Measurements from ENCODE around the gene NGEF.

DNA sequence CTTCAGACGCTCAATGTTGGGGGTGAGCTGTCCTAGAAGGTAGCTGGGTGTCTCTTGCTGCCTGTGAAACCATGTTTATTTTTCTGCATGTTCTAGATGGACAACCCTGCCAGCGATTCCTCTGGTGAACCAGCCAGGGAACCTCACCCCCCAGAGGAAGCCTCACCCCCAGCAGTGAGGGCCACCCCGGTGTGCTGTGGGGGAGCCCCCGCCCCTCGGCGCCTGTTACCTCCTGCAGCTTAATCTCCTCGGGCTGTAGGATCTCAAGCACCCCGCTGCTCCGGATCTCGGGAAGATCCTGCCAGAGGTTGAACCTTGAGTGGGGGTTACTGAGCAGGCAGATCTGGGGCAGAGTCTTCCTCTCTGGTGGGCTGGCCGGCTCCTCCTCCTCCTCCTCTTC is 93.0 kb downstream of the NGEF start:
- TF ChIP-seq, protein P1, sequence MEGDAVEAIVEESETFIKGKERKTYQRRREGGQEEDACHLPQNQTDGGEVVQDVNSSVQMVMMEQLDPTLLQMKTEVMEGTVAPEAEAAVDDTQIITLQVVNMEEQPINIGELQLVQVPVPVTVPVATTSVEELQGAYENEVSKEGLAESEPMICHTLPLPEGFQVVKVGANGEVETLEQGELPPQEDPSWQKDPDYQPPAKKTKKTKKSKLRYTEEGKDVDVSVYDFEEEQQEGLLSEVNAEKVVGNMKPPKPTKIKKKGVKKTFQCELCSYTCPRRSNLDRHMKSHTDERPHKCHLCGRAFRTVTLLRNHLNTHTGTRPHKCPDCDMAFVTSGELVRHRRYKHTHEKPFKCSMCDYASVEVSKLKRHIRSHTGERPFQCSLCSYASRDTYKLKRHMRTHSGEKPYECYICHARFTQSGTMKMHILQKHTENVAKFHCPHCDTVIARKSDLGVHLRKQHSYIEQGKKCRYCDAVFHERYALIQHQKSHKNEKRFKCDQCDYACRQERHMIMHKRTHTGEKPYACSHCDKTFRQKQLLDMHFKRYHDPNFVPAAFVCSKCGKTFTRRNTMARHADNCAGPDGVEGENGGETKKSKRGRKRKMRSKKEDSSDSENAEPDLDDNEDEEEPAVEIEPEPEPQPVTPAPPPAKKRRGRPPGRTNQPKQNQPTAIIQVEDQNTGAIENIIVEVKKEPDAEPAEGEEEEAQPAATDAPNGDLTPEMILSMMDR (IDR thresholded peaks at IDR 0.05), result no peak
- TF ChIP-seq POLR2A (IDR thresholded peaks at IDR 0.05), result no peak

Measured in adrenal gland (tissue), 5 donors.